Neural crest cell (in vitro differentiated cells): Measurements from ENCODE around the gene GPHN. TPM values are rescaled to one million over a fixed set of nuclear protein-coding genes. Genes with fewer than 3 reads are reported as not detected.

ENCODE experiments used
- DNase-seq: peaks from one replicate; pipeline ENCODE4 v3.0.0; 2021; ENCODE audit warnings: low read depth, mixed read lengths, low spot score
- H3K27ac Mint-ChIP-seq: one replicate; pipeline ENCODE4 v1.8.0; 2021; ENCODE audit warnings: mild to moderate bottlenecking, mixed read lengths; ENCODE audit not compliant: unreplicated experiment
- H3K27me3 Mint-ChIP-seq: 2 replicates; pipeline ENCODE4 v1.8.0; 2021; ENCODE audit warnings: low read depth, mild to moderate bottlenecking, mixed read lengths
- H3K36me3 Mint-ChIP-seq: 2 replicates; pipeline ENCODE4 v1.8.0; 2021; ENCODE audit warnings: low read depth, mild to moderate bottlenecking, mixed read lengths
- H3K4me1 Mint-ChIP-seq: 2 replicates; pipeline ENCODE4 v1.8.0; 2021; ENCODE audit warnings: mixed read lengths
- H3K4me3 Mint-ChIP-seq: one replicate; pipeline ENCODE4 v1.8.0; 2021; ENCODE audit warnings: mild to moderate bottlenecking, mixed read lengths
- H3K9me3 Mint-ChIP-seq: 2 replicates; pipeline ENCODE4 v1.8.0; 2021; ENCODE audit warnings: mixed read lengths
- total RNA-seq: library from RNA; stranded (reverse); gene quantifications from 2 replicates; pipeline ENCODE4 v1.2.1, GENCODE V29; 2021
- TF ChIP-seq, protein P1 (sequence below): fragments of 200-600 bp; sonication (generic); conservative IDR thresholded peaks from 2 replicates; pipeline ENCODE4 v1.5.0; 2021; ENCODE audit warnings: antibody characterized with exemption, mild to moderate bottlenecking

The GPHN gene
- total RNA-seq, 1 donor from 2014 or later: 43.5 TPM

DNA sequence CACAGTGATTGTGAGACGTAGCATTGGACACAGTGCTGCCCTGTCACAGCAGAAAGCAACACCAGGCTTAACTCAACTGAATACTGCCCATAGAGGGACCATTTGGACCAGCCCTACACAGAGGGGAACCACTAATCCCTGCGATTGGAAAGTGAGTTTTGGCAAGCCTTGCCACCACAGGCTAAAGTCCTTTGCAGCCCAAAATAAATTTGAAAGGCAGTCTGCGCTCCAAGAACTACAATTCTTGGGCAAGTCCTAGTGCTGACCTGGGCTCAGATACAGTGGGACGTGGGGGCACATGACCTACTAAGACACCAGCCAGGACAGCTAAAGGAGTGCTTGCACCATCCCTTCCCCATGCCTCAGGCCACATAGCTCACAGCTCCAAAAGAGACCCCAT is 349.9 kb downstream of the GPHN start:
- TF ChIP-seq, protein P1, sequence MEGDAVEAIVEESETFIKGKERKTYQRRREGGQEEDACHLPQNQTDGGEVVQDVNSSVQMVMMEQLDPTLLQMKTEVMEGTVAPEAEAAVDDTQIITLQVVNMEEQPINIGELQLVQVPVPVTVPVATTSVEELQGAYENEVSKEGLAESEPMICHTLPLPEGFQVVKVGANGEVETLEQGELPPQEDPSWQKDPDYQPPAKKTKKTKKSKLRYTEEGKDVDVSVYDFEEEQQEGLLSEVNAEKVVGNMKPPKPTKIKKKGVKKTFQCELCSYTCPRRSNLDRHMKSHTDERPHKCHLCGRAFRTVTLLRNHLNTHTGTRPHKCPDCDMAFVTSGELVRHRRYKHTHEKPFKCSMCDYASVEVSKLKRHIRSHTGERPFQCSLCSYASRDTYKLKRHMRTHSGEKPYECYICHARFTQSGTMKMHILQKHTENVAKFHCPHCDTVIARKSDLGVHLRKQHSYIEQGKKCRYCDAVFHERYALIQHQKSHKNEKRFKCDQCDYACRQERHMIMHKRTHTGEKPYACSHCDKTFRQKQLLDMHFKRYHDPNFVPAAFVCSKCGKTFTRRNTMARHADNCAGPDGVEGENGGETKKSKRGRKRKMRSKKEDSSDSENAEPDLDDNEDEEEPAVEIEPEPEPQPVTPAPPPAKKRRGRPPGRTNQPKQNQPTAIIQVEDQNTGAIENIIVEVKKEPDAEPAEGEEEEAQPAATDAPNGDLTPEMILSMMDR: no peak
- Mint-ChIP-seq H3K27me3 (no peaks in the 10 kb centered on the region), H3K9me3 (peaks cover 20% of the 10 kb centered on the region), H3K4me3 (no peak overlapping the region), H3K36me3 (peaks cover 26% of the 10 kb centered on the region), H3K4me1 (no peaks in the 10 kb centered on the region), H3K27ac (no peak overlapping the region)
- DNase-seq: no peak

DNA sequence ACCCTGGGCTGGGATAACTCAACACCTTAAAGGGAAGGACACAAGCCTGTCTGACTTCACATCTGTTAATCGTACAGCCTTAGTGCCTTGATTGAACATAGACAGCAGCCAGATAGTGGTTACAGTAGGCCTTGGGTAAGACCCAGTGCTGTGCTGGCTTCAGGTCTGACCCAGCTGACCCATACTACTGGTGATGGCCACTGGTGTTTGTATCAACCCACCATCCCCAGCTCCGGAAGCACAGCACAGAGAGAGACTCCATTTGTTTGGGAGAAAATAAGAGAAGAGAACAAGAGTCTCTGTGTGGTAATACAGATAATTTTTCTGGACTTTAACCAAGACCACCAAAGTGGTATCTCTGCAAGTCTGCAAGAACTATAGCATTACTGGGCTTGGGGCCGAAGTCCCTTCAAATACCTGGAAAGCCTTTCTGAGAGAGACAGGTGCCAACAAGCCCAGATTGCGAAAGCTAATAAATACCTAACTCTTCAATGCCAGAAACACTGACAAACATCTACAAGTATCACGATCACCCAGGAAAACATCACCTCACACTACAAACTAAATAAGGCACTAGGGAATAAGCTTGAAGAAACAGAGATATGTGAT is 351.2 kb downstream of the GPHN start:
- no peaks in the 10 kb centered on the region for H3K4me1 Mint-ChIP-seq
- no peaks in the 10 kb centered on the region for H3K27me3 Mint-ChIP-seq
- H3K9me3 Mint-ChIP-seq: peaks cover 28% of the 10 kb centered on the region
- TF ChIP-seq, protein P1: no peak
- H3K27ac Mint-ChIP-seq: no peak overlapping the region
- H3K36me3 Mint-ChIP-seq: peaks cover 26% of the 10 kb centered on the region
- DNase-seq: no peak
- no peak overlapping the region for H3K4me3 Mint-ChIP-seq

DNA sequence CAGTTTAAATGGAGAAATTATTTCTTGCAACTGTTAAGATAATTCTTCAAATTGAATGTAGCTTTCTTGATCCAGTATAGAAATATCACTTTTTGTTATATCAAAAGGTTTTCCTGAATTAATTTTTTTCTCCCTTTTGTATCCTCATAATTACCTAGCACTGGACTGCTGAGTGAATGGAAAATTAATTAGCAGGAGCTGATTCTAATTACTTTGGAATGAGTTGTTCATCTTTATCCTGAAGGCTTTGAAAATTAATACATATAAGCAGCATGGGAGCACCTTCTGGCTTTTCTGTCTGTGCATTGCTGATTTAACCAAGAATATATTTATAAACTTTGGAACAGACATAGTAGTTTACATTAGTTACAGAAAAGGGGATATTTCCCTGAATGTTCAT is 373.6 kb downstream of the GPHN start:
- TF ChIP-seq, protein P1: no peak
- Mint-ChIP-seq H3K4me1 (no peaks in the 10 kb centered on the region), H3K9me3 (peaks cover 14% of the 10 kb centered on the region), H3K27me3 (no peaks in the 10 kb centered on the region), H3K27ac (no peak overlapping the region), H3K36me3 (peaks cover 6% of the 10 kb centered on the region), H3K4me3 (no peak overlapping the region)
- DNase-seq: no peak

DNA sequence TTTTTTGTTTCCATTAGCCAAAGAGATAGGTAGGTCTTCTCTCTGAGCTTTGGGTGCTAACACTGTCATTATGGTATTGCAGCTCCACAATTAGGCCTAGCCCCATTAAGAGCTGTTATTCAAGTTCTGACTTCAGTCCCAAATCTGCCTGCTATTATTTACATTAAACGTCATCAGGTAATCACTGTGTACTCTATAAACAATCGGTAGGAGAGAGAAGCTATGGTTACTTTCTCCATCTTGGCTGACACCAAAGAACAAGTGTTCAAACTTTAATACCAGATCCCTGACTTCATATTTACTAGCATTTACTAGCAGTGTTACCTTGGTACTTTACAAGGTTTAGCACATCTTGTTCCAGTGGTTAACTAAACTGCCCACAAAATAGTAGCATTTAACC is 376.2 kb downstream of the GPHN start:
- Mint-ChIP-seq H3K36me3 (peaks cover 18% of the 10 kb centered on the region), H3K9me3 (peaks cover 15% of the 10 kb centered on the region), H3K4me3 (no peak overlapping the region), H3K4me1 (no peaks in the 10 kb centered on the region), H3K27me3 (no peaks in the 10 kb centered on the region), H3K27ac (no peak overlapping the region)
- TF ChIP-seq, protein P1: no peak
- DNase-seq: no peak

DNA sequence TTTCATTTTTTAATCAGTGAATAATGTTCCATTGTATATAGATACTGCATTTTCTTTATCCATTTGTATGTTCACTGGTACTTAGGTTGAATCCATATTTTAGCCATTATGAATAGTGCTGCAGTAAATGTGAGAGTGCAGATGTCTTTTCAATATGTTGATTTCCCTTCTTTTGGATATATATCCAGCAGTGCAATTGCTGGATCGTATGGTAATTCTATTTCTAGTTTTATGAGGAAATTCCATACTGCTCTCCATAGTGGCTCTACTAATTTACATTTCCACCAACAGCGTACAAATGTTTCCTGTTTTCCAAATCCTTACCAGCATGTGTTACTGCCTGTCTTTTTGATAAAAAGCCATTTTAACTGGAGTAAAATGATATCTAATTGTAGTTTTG is 392.8 kb downstream of the GPHN start:
- no peak overlapping the region for H3K4me3 Mint-ChIP-seq
- DNase-seq: no peak
- H3K27me3 Mint-ChIP-seq: no peaks in the 10 kb centered on the region
- H3K27ac Mint-ChIP-seq: no peak overlapping the region
- TF ChIP-seq, protein P1: no peak
- no peaks in the 10 kb centered on the region for H3K4me1 Mint-ChIP-seq
- peaks cover 20% of the 10 kb centered on the region for H3K36me3 Mint-ChIP-seq
- H3K9me3 Mint-ChIP-seq: peaks cover 16% of the 10 kb centered on the region
